GM18505 (cell line): ENCODE results near the gene BICRAL.
"Not testable (repeated sequence)": the region's sequence is repeated elsewhere in the genome, so short reads cannot be mapped to it uniquely, and the experiment has no call there.

Experiments used
- ATAC-seq: cut with Tn5 transposase; IDR thresholded peaks from one replicate; pipeline ENCODE4 v1.9.1; 2021; ENCODE audit not compliant: unreplicated experiment
- POLR2A ChIP-seq: IDR thresholded peaks from 4 replicates; pipeline ENCODE4 v1.6.1; 2011; ENCODE audit warnings: borderline replicate concordance; ENCODE audit not compliant: insufficient read depth, insufficient read length; ENCODE audit errors: extremely low read depth

BICRAL gene

DNA sequence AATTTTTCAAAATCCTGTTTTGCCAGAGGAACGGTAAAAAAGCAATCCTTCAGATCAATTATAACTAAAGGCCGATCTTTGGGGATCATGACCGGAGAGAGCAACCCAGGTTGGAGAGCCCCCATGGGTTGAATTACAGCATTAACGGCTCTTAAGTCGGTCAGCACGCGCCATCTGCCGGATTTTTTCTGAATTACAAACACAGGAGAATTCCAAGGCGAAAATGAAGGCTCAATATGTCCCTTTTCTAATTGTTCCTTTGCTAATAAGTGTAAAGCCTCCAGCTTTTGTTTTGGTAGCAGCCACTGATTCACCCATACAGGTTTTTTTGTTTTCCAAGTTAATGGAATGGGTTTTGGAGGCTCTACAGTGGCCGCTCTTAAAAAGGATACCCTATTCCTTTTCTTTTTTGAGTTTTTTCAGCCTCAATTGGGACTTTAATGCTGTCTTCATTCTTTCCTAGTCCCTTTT lies 117.1 kb downstream of the BICRAL start:
- ATAC-seq = no peak
- TF ChIP-seq POLR2A = no peak

GRCh38 chr6:42899871-42900270 lies 118.0 kb downstream of the BICRAL start:
- ATAC-seq = no peak

GRCh38 chr6:42901538-42901957 lies 119.7 kb downstream of the BICRAL start:
- no peak for TF ChIP-seq POLR2A
- ATAC-seq = no peak

More at GRCh38 chr6:42899871-42900270, 118.0 kb downstream of the BICRAL start:
- no peak for TF ChIP-seq POLR2A

GRCh38 chr6:42902429-42903263 lies 120.8 kb downstream of the BICRAL start:
- not testable (repeated sequence) for ATAC-seq

DNA sequence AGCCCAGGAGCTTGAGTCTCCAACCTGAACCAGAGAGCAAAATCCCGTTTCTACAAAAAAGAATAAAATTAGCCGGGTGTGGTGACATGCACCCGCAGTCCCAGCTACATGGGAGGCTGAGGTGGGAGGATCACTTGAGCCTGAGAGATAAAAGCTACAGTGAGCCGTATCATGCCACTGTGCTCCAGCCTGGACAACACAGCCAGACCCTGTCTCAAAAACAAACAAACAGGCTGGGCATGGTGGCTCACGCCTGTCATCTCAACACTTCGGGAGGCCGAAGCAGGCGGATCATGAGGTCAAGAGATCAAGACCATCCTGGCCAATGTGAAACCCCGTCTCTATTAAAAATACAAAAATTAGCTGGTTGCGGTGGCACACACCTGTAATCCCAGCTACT lies 122.6 kb downstream of the BICRAL start:
- no peak for TF ChIP-seq POLR2A
- no peak for ATAC-seq

DNA sequence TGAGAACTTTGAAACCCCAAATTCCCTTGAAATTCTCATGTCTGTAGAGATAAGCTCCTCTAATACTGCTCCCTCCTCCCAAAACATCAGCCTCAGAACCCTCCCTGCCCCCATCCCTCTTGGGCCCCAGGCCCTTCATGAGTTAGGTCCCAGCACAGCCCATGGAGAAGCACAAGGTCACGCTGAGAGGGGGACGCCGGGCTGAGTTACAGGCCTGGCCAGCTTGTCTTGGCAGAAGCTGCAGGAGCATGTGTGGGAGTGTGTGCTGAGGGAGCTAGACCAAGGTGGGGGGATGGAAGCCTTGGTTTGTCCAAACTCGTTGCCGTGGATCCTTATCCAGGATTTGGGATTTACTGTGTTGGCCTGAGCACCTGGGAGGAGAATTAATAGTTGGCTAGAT lies 125.5 kb downstream of the BICRAL start:
- TF ChIP-seq POLR2A = no peak
- ATAC-seq = no peak

DNA sequence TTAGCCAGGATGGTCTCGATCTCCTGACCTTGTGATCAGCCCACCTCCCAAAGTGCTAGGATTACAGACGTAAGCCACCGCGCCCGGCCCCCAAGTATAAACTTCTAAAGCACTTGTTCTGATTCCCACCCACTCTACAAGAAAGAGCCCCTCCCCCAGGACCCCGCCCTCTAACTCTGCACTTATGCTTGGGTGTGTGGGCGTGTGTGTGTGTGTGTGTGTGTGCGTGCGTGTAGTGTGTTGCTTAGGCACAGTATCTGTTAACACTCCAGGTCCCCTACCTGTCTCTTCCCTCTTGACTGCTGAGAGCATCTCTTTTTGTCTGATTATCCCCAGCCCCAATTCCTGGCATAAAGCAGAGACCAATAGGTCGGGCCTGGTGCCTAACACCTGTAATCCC lies 128.0 kb downstream of the BICRAL start:
- no peak for ATAC-seq
- no peak for TF ChIP-seq POLR2A

DNA sequence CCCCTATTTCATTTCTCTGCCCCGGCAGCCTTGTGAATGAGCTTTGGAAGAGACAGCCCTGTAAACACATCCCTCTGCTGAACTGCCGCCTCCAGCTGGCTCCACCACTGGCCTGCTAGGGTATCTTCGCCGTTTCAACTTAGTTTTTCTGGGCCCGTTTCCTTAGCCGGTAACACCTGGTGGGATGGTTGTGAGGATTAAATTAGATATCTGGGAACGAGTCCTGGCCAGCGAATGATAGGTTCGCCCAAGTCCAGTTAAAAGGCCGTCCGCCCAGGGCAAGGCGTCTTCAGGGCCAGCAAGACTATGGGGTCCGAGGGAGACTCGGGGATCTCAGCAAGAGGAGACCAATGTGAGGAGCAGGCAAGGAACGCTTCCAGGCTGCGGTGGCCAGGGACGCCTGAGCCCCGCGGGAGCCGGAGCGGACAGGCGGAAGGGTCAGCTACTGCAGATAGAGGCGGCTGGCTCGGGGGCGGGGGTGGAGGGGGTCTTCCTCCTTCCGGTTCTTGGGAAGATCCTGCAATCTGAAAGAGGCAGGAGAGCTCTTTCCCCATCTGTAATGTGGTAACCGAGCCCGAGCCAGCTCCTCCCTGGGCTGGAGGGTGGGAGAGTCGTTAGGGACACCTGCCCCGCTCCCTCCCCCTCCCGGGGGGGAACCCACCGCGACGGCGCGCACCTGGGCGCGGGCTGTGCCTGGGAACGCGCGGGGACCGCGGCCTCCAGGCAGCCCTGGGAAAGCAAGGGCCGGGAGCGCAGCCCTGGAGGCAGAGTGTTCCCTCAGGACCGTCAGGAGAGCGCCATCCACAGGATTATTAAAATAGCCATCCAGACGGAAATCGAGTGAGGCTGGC lies 129.5 kb downstream of the BICRAL start:
- no peak for ATAC-seq

GRCh38 chr6:42914546-42914945 lies 132.7 kb downstream of the BICRAL start:
- ATAC-seq = no peak
- no peak for TF ChIP-seq POLR2A

More for the DNA sequence above, 129.5 kb downstream of the BICRAL start:
- TF ChIP-seq POLR2A = no peak

- ATAC-seq = no peak
These were observed 133.9 kb downstream of the BICRAL start, which contains the start of gene PTCRA for GRCh38 chr6:42915732-42916131. PTCRA (plus strand) TSS chr6:42916053; CDS start chr6:42916070, 17 bp downstream.

DNA sequence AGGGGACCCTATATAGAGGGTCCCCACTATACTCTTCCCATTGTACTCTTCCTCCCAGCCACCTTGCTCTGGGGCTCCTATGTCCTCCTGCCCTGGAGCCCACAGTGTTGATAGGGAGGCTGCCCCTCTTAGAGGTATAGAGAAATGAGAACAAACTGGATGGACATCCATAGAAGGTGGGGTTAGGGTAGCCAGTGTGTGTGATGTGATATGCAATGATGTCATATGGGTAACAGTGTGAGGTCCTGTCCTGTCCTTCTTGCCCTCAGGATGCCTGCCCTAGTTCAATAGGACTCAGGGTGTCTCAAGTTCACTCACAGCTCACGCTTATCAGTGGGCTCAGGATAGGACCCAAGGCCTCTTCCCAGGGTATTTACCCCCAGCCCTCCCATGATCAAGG lies 134.4 kb downstream of the BICRAL start:
- no peak for ATAC-seq
- no peak for TF ChIP-seq POLR2A

More at GRCh38 chr6:42915732-42916131, 133.9 kb downstream of the BICRAL start, which contains the start of gene PTCRA:
- no peak for TF ChIP-seq POLR2A
